Skeletal muscle tissue (tissue), 4 donors: Measurements from ENCODE around the gene HHIPL1. TPM values are rescaled to one million over a fixed set of nuclear protein-coding genes. Genes with fewer than 3 reads are reported as not detected.

ENCODE experiments used
- H3K27ac ChIP-seq: one replicate; pipeline ENCODE4 v1.7.0; 2013; ENCODE audit warnings: mild to moderate bottlenecking, low read depth, low read length, inconsistent platforms
- H3K27me3 ChIP-seq, 3 donors: one replicate each; pipeline ENCODE4 v1.7.0; 2013; ENCODE audit warnings: low read length in 3 of 3; ENCODE audit not compliant: control insufficient read depth in 3 of 3, insufficient read depth in 3 of 3
- H3K36me3 ChIP-seq, 3 donors: one replicate each; pipeline ENCODE4 v1.7.0; 2013; ENCODE audit warnings: low read length in 3 of 3; ENCODE audit not compliant: control insufficient read depth in 3 of 3, insufficient read depth in 3 of 3
- H3K4me1 ChIP-seq, 3 donors: one replicate each; pipeline ENCODE4 v1.7.0; 2013; ENCODE audit warnings: low read length in 3 of 3, mild to moderate bottlenecking in 3 of 3; ENCODE audit not compliant: control insufficient read depth in 3 of 3, insufficient read depth in 3 of 3
- H3K4me3 ChIP-seq, 3 donors: one replicate each; pipeline ENCODE4 v1.7.0; 2013; ENCODE audit warnings: low read length in 3 of 3
- H3K9ac ChIP-seq, 3 donors: one replicate each; pipeline ENCODE4 v1.7.0; 2013; ENCODE audit warnings: low read length in 3 of 3, mild to moderate bottlenecking in 3 of 3, moderate library complexity in 2 of 3, low read depth in 1 of 3
- H3K9me3 ChIP-seq, 3 donors: one replicate each; pipeline ENCODE4 v1.7.0; 2013; ENCODE audit warnings: low read length in 3 of 3; ENCODE audit not compliant: control insufficient read depth in 3 of 3
- total RNA-seq: library from RNA; depleted of rRNA; stranded (reverse); fragments of >200 nt; gene quantifications from one replicate; pipeline ENCODE4 v1.2.3, GENCODE V29; 2014
- donor health status: Osteomylitis.

HHIPL1 gene
- total RNA-seq, 1 donor from 2014 or later: 2.6 TPM

- Histone ChIP-seq H3K4me3 (no peak overlapping the region), H3K27me3 (peaks cover 0 to 31% (median 9%) of the 10 kb centered on the region in 3 donors)
These were observed 20.9 kb upstream of the HHIPL1 start for GRCh38 chr14:99624024-99624423.

DNA sequence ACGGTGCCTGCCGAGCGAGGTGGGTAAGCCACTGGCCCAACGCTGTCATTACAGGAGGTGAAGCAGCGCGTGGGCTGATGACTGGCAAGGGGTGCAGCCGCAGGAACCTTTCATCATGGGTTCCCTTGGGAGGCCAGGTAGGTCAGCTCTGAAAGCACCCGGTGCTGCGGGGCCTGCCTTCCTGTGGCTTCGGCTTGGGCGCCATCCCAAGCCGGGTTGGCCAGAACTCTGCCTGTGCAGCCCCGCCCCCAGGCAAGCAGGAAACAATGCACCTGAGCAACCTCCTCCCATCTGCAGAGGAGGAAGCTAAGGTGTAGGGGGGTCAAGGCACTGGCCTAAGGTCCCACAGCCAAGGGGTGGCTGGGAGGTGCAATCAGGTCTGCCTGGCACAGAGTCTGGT lies 20.0 kb upstream of the HHIPL1 start:
- Histone ChIP-seq H3K9me3 (no peaks in the 10 kb centered on the region), H3K27me3 (peaks cover 0 to 32% (median 9%) of the 10 kb centered on the region in 3 donors), H3K27ac (no peak overlapping the region), H3K4me1 (peaks cover 0 to 5% (median 3%) of the 10 kb centered on the region in 3 donors), H3K9ac (no peak overlapping the region), H3K4me3 (no peak overlapping the region), H3K36me3 (no peaks in the 10 kb centered on the region)

More at GRCh38 chr14:99624024-99624423, 20.9 kb upstream of the HHIPL1 start:
- H3K27ac ChIP-seq: no peak overlapping the region
- H3K4me1 ChIP-seq: peaks cover 0 to 6% (median 4%) of the 10 kb centered on the region in 3 donors
- H3K36me3 ChIP-seq: no peaks in the 10 kb centered on the region
- no peaks in the 10 kb centered on the region for H3K9me3 ChIP-seq
- H3K9ac ChIP-seq: no peak overlapping the region

DNA sequence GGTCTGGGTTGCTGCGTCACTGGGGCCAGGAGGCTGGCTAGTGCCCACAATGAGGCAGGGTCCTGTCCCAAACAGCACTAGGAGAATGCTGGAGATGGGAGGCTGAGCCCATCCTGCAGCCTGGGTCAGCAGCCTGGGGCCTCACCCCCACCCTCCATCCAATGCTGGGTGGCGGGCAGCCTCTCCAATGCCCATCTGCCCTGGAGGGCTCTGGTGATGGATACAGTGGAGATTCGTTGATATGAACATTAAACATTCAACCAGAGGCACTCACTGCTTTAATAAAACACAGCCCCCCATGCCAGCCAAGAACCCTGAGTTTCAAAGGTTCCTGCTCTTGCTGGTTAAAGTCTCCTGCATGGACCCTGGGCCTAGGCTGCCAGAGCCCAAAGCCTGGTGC lies 19.5 kb upstream of the HHIPL1 start:
- Histone ChIP-seq H3K4me1 (peaks cover 0 to 5% (median 2%) of the 10 kb centered on the region in 3 donors), H3K9ac (no peak overlapping the region), H3K27me3 (peaks cover 0 to 29% (median 9%) of the 10 kb centered on the region in 3 donors)

GRCh38 chr14:99626041-99626648 lies 18.8 kb upstream of the HHIPL1 start:
- H3K4me1 ChIP-seq: peaks cover 0 to 5% (median 2%) of the 10 kb centered on the region in 3 donors
- H3K9ac ChIP-seq: no peak overlapping the region
- H3K9me3 ChIP-seq: no peaks in the 10 kb centered on the region
- H3K27me3 ChIP-seq: peaks cover 0 to 29% (median 9%) of the 10 kb centered on the region in 3 donors
- H3K4me3 ChIP-seq: no peak overlapping the region
- no peaks in the 10 kb centered on the region for H3K36me3 ChIP-seq
- H3K27ac ChIP-seq: no peak overlapping the region

More for the DNA sequence above, 19.5 kb upstream of the HHIPL1 start:
- Histone ChIP-seq H3K27ac (no peak overlapping the region), H3K9me3 (no peaks in the 10 kb centered on the region), H3K36me3 (no peaks in the 10 kb centered on the region), H3K4me3 (no peak overlapping the region)

DNA sequence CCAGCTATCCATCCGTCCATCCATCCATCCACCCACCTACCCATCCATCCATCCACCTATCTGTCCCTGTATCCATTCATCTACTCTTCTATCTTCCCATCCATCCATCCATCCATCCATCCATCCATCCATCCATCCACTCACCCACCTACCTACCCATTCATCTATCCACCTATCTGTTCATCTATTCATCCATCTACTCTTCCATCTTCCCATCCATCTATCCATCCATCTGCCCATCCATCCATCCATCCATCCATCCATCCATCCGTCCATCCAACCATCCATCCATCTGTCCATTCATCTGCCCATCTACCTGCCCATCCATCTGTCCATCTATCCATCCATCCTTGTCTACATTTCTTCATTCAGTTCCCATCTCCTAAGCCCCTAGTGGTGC lies 17.8 kb upstream of the HHIPL1 start:
- Histone ChIP-seq H3K9me3 (no peaks in the 10 kb centered on the region), H3K9ac (no peak overlapping the region), H3K27me3 (peaks cover 0 to 29% (median 9%) of the 10 kb centered on the region in 3 donors)

GRCh38 chr14:99627510-99628381 lies 17.2 kb upstream of the HHIPL1 start:
- Histone ChIP-seq H3K27ac (no peak overlapping the region), H3K4me1 (peaks cover 0 to 5% (median 2%) of the 10 kb centered on the region in 3 donors), H3K4me3 (no peak overlapping the region), H3K9ac (no peak overlapping the region), H3K36me3 (no peaks in the 10 kb centered on the region), H3K9me3 (no peaks in the 10 kb centered on the region), H3K27me3 (peaks cover 2 to 23% (median 9%) of the 10 kb centered on the region in 3 donors)

More for the DNA sequence above, 17.8 kb upstream of the HHIPL1 start:
- H3K27ac ChIP-seq: no peak overlapping the region
- no peak overlapping the region for H3K4me3 ChIP-seq
- peaks cover 0 to 5% (median 2%) of the 10 kb centered on the region in 3 donors for H3K4me1 ChIP-seq
- H3K36me3 ChIP-seq: no peaks in the 10 kb centered on the region

GRCh38 chr14:99628887-99629618 lies 15.9 kb upstream of the HHIPL1 start:
- H3K9ac ChIP-seq: peak overlapping the region in 1 of 3 donors; percentile 25

GRCh38 chr14:99630202-99630601 lies 14.7 kb upstream of the HHIPL1 start:
- Histone ChIP-seq H3K36me3 (no peaks in the 10 kb centered on the region), H3K4me1 (peaks cover 0 to 5% (median 2%) of the 10 kb centered on the region in 3 donors), H3K27me3 (peaks cover 2 to 12% (median 6%) of the 10 kb centered on the region in 3 donors), H3K9ac (no peak overlapping the region), H3K9me3 (no peaks in the 10 kb centered on the region), H3K4me3 (no peak overlapping the region), H3K27ac (no peak overlapping the region)

More at GRCh38 chr14:99628887-99629618, 15.9 kb upstream of the HHIPL1 start:
- H3K27ac ChIP-seq: no peak overlapping the region
- H3K36me3 ChIP-seq: no peaks in the 10 kb centered on the region
- no peaks in the 10 kb centered on the region for H3K9me3 ChIP-seq
- no peak overlapping the region for H3K4me3 ChIP-seq
- peaks cover 0 to 5% (median 2%) of the 10 kb centered on the region in 3 donors for H3K4me1 ChIP-seq
- H3K27me3 ChIP-seq: peaks cover 2 to 24% (median 7%) of the 10 kb centered on the region in 3 donors

GRCh38 chr14:99632410-99633035 lies 12.4 kb upstream of the HHIPL1 start:
- Histone ChIP-seq H3K9ac (no peak overlapping the region), H3K9me3 (no peaks in the 10 kb centered on the region), H3K4me3 (no peak overlapping the region), H3K27ac (no peak overlapping the region), H3K36me3 (no peaks in the 10 kb centered on the region), H3K4me1 (peaks cover 0 to 5% (median 2%) of the 10 kb centered on the region in 3 donors), H3K27me3 (peaks cover 2 to 6% (median 5%) of the 10 kb centered on the region in 3 donors)
